CD4-positive, alpha-beta memory T cell (primary cell): ENCODE measurements around the gene FBLN2. TPM values are rescaled to one million over a fixed set of nuclear protein-coding genes. Genes with fewer than 3 reads are reported as not detected.

Experiments
- CTCF ChIA-PET: fragments of 350-600 bp; sonication (Branson Sonifier 250); formaldehyde crosslinking; loops from one replicate; lab custom pipeline; 2021; ENCODE audit warnings: inconsistent platforms; ENCODE audit not compliant: partially characterized antibody; lab: Charles Lee
- POLR2A ChIA-PET: fragments of 350-600 bp; sonication (Branson Sonifier 250); formaldehyde crosslinking; loops from one replicate; lab custom pipeline; 2021; ENCODE audit not compliant: partially characterized antibody; lab: Charles Lee
- DNase-seq, 5 donors: peaks; one replicate each; pipeline versions ENCODE4 v3.0.0 to v3.0.0-alpha.2; 2020 to 2022; ENCODE audit warnings: mixed read lengths in 1 of 5
- H3K27ac ChIP-seq: one replicate; pipeline ENCODE4 v1.7.0; 2013; ENCODE audit warnings: low read depth, low read length
- H3K27me3 ChIP-seq: 2 replicates; pipeline ENCODE4 v1.7.0; 2013; ENCODE audit warnings: mild to moderate bottlenecking, low read length, moderate library complexity; ENCODE audit not compliant: insufficient read depth
- H3K36me3 ChIP-seq: 2 replicates; pipeline ENCODE4 v1.7.0; 2013; ENCODE audit warnings: mild to moderate bottlenecking, low read length, moderate library complexity; ENCODE audit not compliant: insufficient read depth
- H3K4me1 ChIP-seq: 2 replicates; pipeline ENCODE4 v1.7.0; 2013; ENCODE audit warnings: mild to moderate bottlenecking, low read length, moderate library complexity; ENCODE audit not compliant: insufficient read depth
- H3K4me3 ChIP-seq, 2 donors: one replicate each; pipeline ENCODE4 v1.7.0; 2013; ENCODE audit warnings: low read length in 2 of 2, mild to moderate bottlenecking in 1 of 2
- H3K9me3 ChIP-seq, 2 donors: one replicate each; pipeline ENCODE4 v1.7.0; 2013; ENCODE audit warnings: low read length in 2 of 2, control low read depth in 1 of 2; ENCODE audit not compliant: control insufficient read depth in 1 of 2
- H3K27ac Mint-ChIP-seq, 7 donors: one replicate each; pipeline ENCODE4 v1.8.0; 2020 to 2021; ENCODE audit warnings: mixed read lengths in 7 of 7, mild to moderate bottlenecking in 6 of 7, inconsistent platforms in 3 of 7, moderate library complexity in 3 of 7
- H3K27me3 Mint-ChIP-seq, 2 donors: one replicate each; pipeline ENCODE4 v1.8.0; 2020 to 2021; ENCODE audit warnings: mixed read lengths in 2 of 2
- H3K36me3 Mint-ChIP-seq, 2 donors: one replicate each; pipeline ENCODE4 v1.8.0; 2020 to 2021; ENCODE audit warnings: mixed read lengths in 2 of 2, inconsistent platforms in 1 of 2, mild to moderate bottlenecking in 1 of 2
- H3K4me1 Mint-ChIP-seq, 4 donors: one replicate each; pipeline ENCODE4 v1.8.0; 2020 to 2021; ENCODE audit warnings: mixed read lengths in 4 of 4, mild to moderate bottlenecking in 1 of 4
- H3K4me3 Mint-ChIP-seq, 8 donors: one replicate each; pipeline ENCODE4 v1.8.0; 2020 to 2021; ENCODE audit warnings: mixed read lengths in 8 of 8, mild to moderate bottlenecking in 7 of 8, moderate library complexity in 6 of 8, inconsistent platforms in 3 of 8
- H3K9me3 Mint-ChIP-seq, 8 donors: one replicate each; pipeline ENCODE4 v1.8.0; 2020 to 2021; ENCODE audit warnings: mixed read lengths in 8 of 8, mild to moderate bottlenecking in 5 of 8, inconsistent platforms in 3 of 8, moderate library complexity in 1 of 8
- intact Hi-C: fragments of 100-400 bp; cut with micrococcal nuclease; formaldehyde crosslinking; loops from one replicate; pipeline ENCODE4 v1.15.1; 2023
- polyA plus RNA-seq, 2 donors: library from polyadenylated mRNA; unstranded; fragments of 300-500 nt; fragmentation: Illumina TruSeq; gene quantifications; one replicate each; pipeline ENCODE4 v1.2.3, GENCODE V29; 2021
- total RNA-seq, 2 experiments: library from RNA; stranded (reverse); gene quantifications; one replicate each; pipeline ENCODE4 v1.2.3, GENCODE V29; 2021

FBLN2 gene
- total and polyA plus RNA-seq, 4 experiments from 2014 or later, result not detected

DNA sequence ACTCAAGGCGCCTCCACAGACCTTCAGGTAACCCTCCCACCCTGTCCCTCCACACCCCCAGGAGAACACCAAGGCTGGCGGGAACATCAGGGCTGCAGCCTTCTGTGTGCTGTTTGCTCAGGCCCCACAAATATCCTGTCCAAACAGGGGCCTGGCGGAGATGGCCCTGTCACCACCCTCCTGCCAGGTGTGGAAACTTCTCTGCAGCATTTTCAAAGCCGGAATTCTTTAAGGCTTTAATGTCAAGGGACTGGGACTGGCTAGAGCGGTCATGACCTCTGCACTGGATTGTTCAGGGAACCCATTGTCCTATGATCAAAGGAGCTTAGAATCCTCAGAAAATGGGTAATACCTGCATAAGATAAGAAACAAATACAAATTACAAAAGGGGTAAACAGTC, 46.6 kb downstream of the FBLN2 start:
- Mint-ChIP-seq H3K27me3 (peaks cover 5 to 14% of the 10 kb centered on the region in 2 donors), H3K9me3 (peaks cover 0 to 1% (median 0%) of the 10 kb centered on the region in 8 donors), H3K4me3 (no peak overlapping the region), H3K4me1 (no peaks in the 10 kb centered on the region), H3K27ac (no peak overlapping the region), H3K36me3 (no peaks in the 10 kb centered on the region)
- DNase-seq, result no peak
- Histone ChIP-seq H3K36me3 (no peaks in the 10 kb centered on the region), H3K4me1 (no peaks in the 10 kb centered on the region), H3K4me3 (no peak overlapping the region), H3K27ac (no peak overlapping the region), H3K9me3 (no peaks in the 10 kb centered on the region), H3K27me3 (no peaks in the 10 kb centered on the region)
- CTCF ChIA-PET, result no interaction called here
- intact Hi-C loops, result no loop called here
- POLR2A ChIA-PET, result no interaction called here

DNA sequence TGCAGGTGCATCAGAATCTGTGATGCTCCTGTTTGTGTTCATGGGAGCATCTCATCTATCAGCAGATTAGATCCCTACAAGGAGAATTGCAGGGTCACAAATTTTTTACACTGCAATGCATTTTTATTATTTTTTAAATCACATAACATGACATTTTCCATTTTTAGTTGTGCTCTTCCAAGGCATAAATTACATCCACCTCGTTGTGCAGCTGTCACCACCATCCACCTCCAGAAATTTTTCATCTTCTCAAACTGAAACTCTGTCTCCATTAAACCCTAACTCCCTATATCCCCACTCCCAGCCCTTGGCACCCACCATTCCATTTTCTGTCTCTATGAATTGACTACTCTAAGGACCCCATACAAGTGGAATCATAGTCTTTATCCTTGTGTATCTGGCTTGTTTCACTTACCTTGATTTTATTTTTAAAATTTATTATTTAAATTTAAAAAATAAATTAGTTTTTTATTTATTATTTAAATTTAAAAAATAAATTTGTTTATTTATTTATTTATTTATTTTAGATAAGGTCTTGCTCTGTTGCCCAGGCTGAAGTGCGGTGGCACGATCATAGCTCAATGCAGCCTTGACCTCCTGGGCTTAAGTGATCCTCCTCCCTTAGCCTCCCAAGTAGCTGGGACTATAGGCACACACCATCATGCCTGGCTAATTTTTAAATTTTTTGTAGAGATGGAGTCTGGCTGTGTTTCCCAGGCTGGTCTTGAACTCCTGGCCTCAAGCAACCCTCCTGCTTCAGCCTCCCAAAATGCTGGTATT, 47.7 kb downstream of the FBLN2 start:
- Mint-ChIP-seq H3K27me3 (peaks cover 5 to 14% of the 10 kb centered on the region in 2 donors), H3K9me3 (peaks cover 0 to 1% (median 0%) of the 10 kb centered on the region in 8 donors), H3K4me1 (no peaks in the 10 kb centered on the region), H3K36me3 (no peaks in the 10 kb centered on the region), H3K4me3 (no peak overlapping the region), H3K27ac (no peak overlapping the region)
- Histone ChIP-seq H3K27me3 (no peaks in the 10 kb centered on the region), H3K4me1 (no peaks in the 10 kb centered on the region), H3K36me3 (no peaks in the 10 kb centered on the region), H3K4me3 (no peak overlapping the region), H3K9me3 (no peaks in the 10 kb centered on the region), H3K27ac (no peak overlapping the region)
- POLR2A ChIA-PET, result no interaction called here
- CTCF ChIA-PET, result no interaction called here
- DNase-seq, result no peak
- intact Hi-C loops, result no loop called here

DNA sequence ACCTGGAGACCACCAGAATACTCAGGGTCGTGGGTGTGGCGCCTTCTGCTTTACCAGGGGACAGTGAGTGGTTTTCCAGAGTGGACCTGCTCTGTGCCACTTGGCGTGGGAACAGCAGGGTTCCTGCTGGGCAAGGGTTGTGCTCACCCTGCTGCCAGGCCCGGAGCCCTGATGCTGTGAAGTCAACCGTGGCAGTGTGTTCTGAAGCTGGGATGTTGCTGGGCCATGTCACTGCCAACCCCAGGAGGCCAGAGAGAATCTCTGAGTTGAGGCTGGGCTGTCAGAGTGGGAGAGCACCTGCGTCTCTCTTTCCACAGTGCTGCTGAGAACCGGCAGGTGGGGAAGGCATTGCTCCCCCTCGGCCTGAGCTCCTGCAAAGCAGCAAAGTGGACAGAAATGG, 48.7 kb downstream of the FBLN2 start:
- POLR2A ChIA-PET, result no interaction called here
- intact Hi-C loops, result no loop called here
- H3K4me1 Mint-ChIP-seq, result no peaks in the 10 kb centered on the region
- Histone ChIP-seq H3K27me3 (no peaks in the 10 kb centered on the region), H3K9me3 (no peaks in the 10 kb centered on the region), H3K27ac (no peak overlapping the region), H3K4me1 (no peaks in the 10 kb centered on the region), H3K36me3 (no peaks in the 10 kb centered on the region), H3K4me3 (no peak overlapping the region)
- CTCF ChIA-PET, result no interaction called here
- peaks cover 5 to 14% of the 10 kb centered on the region in 2 donors for H3K27me3 Mint-ChIP-seq
- no peak overlapping the region for H3K4me3 Mint-ChIP-seq
- H3K27ac Mint-ChIP-seq, result no peak overlapping the region
- H3K36me3 Mint-ChIP-seq, result no peaks in the 10 kb centered on the region
- H3K9me3 Mint-ChIP-seq, result peaks cover 0 to 1% (median 0%) of the 10 kb centered on the region in 8 donors
- no peak for DNase-seq

DNA sequence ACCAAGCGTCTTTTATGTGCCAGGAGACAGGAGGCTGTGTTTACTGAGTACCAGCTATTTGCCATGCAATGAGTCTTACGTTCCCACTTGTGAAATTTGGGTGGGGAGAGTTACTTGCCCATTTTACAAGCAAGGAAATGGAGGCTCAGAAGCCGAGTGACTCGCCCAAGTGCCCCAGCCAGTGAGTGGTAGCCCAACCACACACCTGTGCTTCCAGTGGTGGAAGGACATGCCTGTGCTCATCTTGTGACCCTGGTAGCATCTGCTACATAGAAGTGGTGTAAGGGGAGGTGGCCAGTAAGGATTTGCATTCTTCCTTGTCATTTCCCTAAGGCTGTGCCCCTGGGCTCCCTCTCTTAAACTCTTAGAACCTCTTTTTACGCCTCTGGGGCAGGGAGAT, 49.3 kb downstream of the FBLN2 start:
- Mint-ChIP-seq H3K4me1 (no peaks in the 10 kb centered on the region), H3K9me3 (peaks cover 0 to 1% (median 0%) of the 10 kb centered on the region in 8 donors), H3K4me3 (no peak overlapping the region), H3K27ac (no peak overlapping the region), H3K27me3 (peaks cover 5 to 14% of the 10 kb centered on the region in 2 donors), H3K36me3 (no peaks in the 10 kb centered on the region)
- Histone ChIP-seq H3K27me3 (no peaks in the 10 kb centered on the region), H3K4me1 (no peaks in the 10 kb centered on the region), H3K4me3 (no peak overlapping the region), H3K36me3 (no peaks in the 10 kb centered on the region), H3K27ac (no peak overlapping the region), H3K9me3 (no peaks in the 10 kb centered on the region)
- ChIA-PET CTCF (no interaction called here), POLR2A (no interaction called here)
- intact Hi-C loops, result no loop called here
- DNase-seq, result no peak

DNA sequence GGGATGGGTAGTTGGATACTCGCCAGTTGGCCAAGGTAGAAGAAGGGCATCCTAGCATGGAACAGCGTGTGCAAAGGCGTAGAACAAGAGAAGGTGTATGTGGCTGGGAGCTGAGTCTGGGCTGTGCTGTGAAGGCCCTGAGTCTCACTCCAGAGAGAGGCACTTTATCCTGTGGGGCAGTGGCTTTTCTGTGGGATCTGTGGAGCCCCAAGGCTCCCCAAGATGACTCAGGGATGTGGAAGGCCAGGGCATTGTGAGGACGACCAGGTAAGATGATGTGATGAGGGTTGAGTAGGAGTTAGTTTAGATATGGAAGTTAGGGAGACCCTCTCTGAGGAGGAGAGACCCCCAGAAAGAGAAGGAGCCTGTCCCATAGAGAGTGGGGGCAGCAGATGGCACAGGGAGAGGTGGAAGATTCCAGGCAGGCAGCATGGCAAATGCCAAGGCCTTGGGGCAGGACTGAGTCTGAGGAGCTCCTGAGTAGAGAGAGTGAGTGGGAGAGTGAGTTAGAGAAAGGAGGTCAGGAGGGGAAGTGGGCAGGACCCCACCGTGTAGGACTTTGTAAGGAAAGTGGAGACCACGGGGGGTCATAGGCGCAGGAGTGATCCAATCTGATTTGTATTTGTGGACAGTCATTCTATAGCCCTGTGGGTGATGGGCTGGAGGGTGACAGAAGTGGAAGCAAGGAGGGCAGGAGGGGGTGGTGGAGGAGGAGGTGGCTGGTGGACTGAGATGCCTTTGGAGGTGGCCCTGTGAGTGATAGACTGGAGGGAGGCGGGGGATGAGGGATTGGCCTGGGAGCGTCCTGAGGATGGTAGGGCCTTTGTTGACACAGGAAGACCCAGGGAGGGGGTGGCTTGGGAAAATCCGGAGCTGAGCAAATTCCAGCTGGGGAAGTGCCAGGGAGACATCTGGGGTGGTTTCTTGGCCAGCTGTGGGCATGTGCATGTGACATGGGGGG, 50.3 kb downstream of the FBLN2 start:
- no peaks in the 10 kb centered on the region for H3K27me3 ChIP-seq
- no peak overlapping the region for H3K4me3 Mint-ChIP-seq
- H3K9me3 Mint-ChIP-seq, result peaks cover 0 to 1% (median 0%) of the 10 kb centered on the region in 8 donors
- intact Hi-C loops, result no loop called here
- no peak overlapping the region for H3K4me3 ChIP-seq
- no peaks in the 10 kb centered on the region for H3K4me1 Mint-ChIP-seq
- ChIA-PET CTCF (no interaction called here), POLR2A (no interaction called here)
- peaks cover 5 to 14% of the 10 kb centered on the region in 2 donors for H3K27me3 Mint-ChIP-seq
- no peak for DNase-seq
- H3K36me3 Mint-ChIP-seq, result no peaks in the 10 kb centered on the region
- peak overlapping the region in 1 of 7 donors; percentile 35 for H3K27ac Mint-ChIP-seq
- no peaks in the 10 kb centered on the region for H3K4me1 ChIP-seq
- H3K36me3 ChIP-seq, result no peaks in the 10 kb centered on the region
- H3K27ac ChIP-seq, result no peak overlapping the region
- no peaks in the 10 kb centered on the region for H3K9me3 ChIP-seq

DNA sequence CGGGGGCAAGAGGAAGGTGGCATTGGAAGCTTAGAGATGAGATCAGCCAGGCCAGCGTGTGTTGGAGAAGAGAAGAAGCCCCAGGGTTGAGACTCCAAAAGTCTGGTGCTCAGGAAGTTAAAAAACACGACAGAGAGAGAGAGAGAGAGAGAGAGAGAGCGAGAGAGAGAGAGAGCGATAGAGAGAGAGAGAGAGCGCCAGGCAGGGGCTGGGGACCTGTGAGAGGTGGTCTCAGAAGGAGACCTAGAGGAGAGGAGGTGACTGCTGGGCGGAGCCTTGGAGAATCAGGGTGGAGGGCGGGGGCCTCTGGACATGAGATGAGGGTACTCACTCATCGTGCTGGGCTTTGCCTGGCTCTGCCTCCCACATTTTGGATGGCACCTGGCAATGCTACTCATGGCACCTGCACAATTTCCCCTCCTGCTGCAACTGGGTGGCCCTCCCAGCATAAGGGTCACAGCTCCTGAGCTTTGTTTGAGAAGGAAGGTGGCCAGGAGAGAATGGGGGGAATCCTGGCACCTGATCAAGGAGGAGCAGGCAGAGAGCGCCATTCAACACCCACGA, 51.0 kb downstream of the FBLN2 start:
- no peaks in the 10 kb centered on the region for H3K4me1 Mint-ChIP-seq
- no peaks in the 10 kb centered on the region for H3K9me3 ChIP-seq
- H3K27me3 ChIP-seq, result no peaks in the 10 kb centered on the region
- no peak overlapping the region for H3K4me3 ChIP-seq
- no peak overlapping the region for H3K27ac ChIP-seq
- POLR2A ChIA-PET, result no interaction called here
- peaks cover 0 to 1% (median 0%) of the 10 kb centered on the region in 8 donors for H3K9me3 Mint-ChIP-seq
- H3K27ac Mint-ChIP-seq, result no peak overlapping the region
- H3K4me3 Mint-ChIP-seq, result no peak overlapping the region
- intact Hi-C loops, result no loop called here
- CTCF ChIA-PET, result no interaction called here
- no peaks in the 10 kb centered on the region for H3K4me1 ChIP-seq
- no peak for DNase-seq
- no peaks in the 10 kb centered on the region for H3K36me3 ChIP-seq
- peaks cover 5 to 14% of the 10 kb centered on the region in 2 donors for H3K27me3 Mint-ChIP-seq
- no peaks in the 10 kb centered on the region for H3K36me3 Mint-ChIP-seq
